Stimulated activated CD8-positive, alpha-beta memory T cell treated with anti-CD3 and anti-CD28 coated beads, Interleukin-12 subunit alpha, Interleukin-12 subunit beta, amount 100 ng/mL, for 1 hour (primary cell): ENCODE measurements around the gene PANX3.
A peak's percentile ranks its signal among the peaks of the same experiment; 100 is the strongest.
"Not testable (repeated sequence)": the region's sequence is repeated elsewhere in the genome, so short reads cannot be mapped to it uniquely, and the experiment has no call there.

Experiments used
- DNase-seq: peaks from one replicate; pipeline ENCODE4 v3.0.0-alpha.2; 2020; ENCODE audit warnings: low read depth

Gene PANX3

GRCh38 chr11:124611064-124611463, at the start of gene PANX3:
Gene PANX3 (plus strand): TSS chr11:124611428. CDS start chr11:124611557, 129 bp downstream.
- DNase-seq = no peak

GRCh38 chr11:124569697-124570096, 41.5 kb upstream of the PANX3 start, which contains the start of gene OR8A1:
Gene OR8A1 (plus strand): TSS chr11:124569997. CDS start chr11:124570120, 123 bp downstream.
- no peak for DNase-seq

- no peak for DNase-seq
Measured at GRCh38 chr11:124570160-124570559, 41.1 kb upstream of the PANX3 start.

- DNase-seq = no peak
Measured at GRCh38 chr11:124577716-124578427, 33.4 kb upstream of the PANX3 start.

- no peak for DNase-seq
Measured at GRCh38 chr11:124578761-124579160, 32.5 kb upstream of the PANX3 start.

GRCh38 chr11:124581817-124582216, 29.4 kb upstream of the PANX3 start:
- no peak for DNase-seq

GRCh38 chr11:124582565-124582964, 28.7 kb upstream of the PANX3 start:
- no peak for DNase-seq

GRCh38 chr11:124583781-124584180, 27.4 kb upstream of the PANX3 start:
- DNase-seq = no peak

GRCh38 chr11:124584681-124585372, 26.4 kb upstream of the PANX3 start:
- DNase-seq = no peak

- peak; percentile 2 for DNase-seq
Measured at GRCh38 chr11:124586238-124586860, 24.9 kb upstream of the PANX3 start.

GRCh38 chr11:124591430-124591829, 19.8 kb upstream of the PANX3 start:
- DNase-seq = no peak

- no peak for DNase-seq
Measured at GRCh38 chr11:124592627-124593026, 18.6 kb upstream of the PANX3 start.

GRCh38 chr11:124595302-124595701, 15.9 kb upstream of the PANX3 start:
- no peak for DNase-seq

- DNase-seq = no peak
Measured at GRCh38 chr11:124597626-124598025, 13.6 kb upstream of the PANX3 start.

- DNase-seq = no peak
Measured at GRCh38 chr11:124600621-124601320, 10.5 kb upstream of the PANX3 start.

GRCh38 chr11:124602193-124602592, 9.0 kb upstream of the PANX3 start:
- DNase-seq = no peak

GRCh38 chr11:124602723-124603122, 8.5 kb upstream of the PANX3 start:
- not testable (repeated sequence) for DNase-seq

- DNase-seq = no peak
Measured at GRCh38 chr11:124605719-124606118, 5.5 kb upstream of the PANX3 start.

- no peak for DNase-seq
Measured at GRCh38 chr11:124608147-124608546, 3.1 kb upstream of the PANX3 start.

- DNase-seq = no peak
Measured at GRCh38 chr11:124610295-124610694, 933 bp upstream of the PANX3 start.

- DNase-seq = no peak
Measured at GRCh38 chr11:124612045-124612444, 817 bp downstream of the PANX3 start.

- no peak for DNase-seq
Measured at GRCh38 chr11:124612567-124613246, 1.5 kb downstream of the PANX3 start.
